Measurements from ENCODE around the gene KRT81. TPM values are rescaled to one million over a fixed set of nuclear protein-coding genes. Genes with fewer than 3 reads are reported as not detected.
"Not testable (repeated sequence)": the region's sequence is repeated elsewhere in the genome, so short reads cannot be mapped to it uniquely, and the experiment has no call there.

The KRT81 gene
- total and polyA plus RNA-seq, 2 donors (not counting 1 experiment from before 2014, with no cell fraction given) = not detected

GRCh38 chr12:52316701-52317100, 25.4 kb upstream of the KRT81 start:
- no peak for DNase-seq (ENCODE audit: low read depth in 2 of 2)
- H3K9me3 ChIP-seq (ENCODE audit: control insufficient read depth, insufficient read depth, low read depth, low read length) = no peaks in the 10 kb centered on the region
- H3K9ac ChIP-seq (ENCODE audit: insufficient read depth, low read length) = no peak overlapping the region
- no peak overlapping the region for H3K27ac ChIP-seq (ENCODE audit: insufficient read depth, low read length)
- no peak overlapping the region for H3K4me3 ChIP-seq (replicated peaks in 1 of 4; ENCODE audit: control extremely low read depth in 1 of 4, insufficient read depth in 1 of 4, low read depth in 3 of 4, low read length in 4 of 4)
- TF ChIP-seq EZH2 (IDR thresholded peaks at IDR 0.05; ENCODE audit: low read length, missing control alignments) = no peak
- TF ChIP-seq, protein P1, sequence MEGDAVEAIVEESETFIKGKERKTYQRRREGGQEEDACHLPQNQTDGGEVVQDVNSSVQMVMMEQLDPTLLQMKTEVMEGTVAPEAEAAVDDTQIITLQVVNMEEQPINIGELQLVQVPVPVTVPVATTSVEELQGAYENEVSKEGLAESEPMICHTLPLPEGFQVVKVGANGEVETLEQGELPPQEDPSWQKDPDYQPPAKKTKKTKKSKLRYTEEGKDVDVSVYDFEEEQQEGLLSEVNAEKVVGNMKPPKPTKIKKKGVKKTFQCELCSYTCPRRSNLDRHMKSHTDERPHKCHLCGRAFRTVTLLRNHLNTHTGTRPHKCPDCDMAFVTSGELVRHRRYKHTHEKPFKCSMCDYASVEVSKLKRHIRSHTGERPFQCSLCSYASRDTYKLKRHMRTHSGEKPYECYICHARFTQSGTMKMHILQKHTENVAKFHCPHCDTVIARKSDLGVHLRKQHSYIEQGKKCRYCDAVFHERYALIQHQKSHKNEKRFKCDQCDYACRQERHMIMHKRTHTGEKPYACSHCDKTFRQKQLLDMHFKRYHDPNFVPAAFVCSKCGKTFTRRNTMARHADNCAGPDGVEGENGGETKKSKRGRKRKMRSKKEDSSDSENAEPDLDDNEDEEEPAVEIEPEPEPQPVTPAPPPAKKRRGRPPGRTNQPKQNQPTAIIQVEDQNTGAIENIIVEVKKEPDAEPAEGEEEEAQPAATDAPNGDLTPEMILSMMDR (conservative IDR thresholded peaks at IDR 0.05 in 1 of 2, IDR thresholded peaks at IDR 0.05 in 1 of 2; ENCODE audit: low read depth in 1 of 2, low read length in 2 of 2) = no peak
- H3K27me3 ChIP-seq (ENCODE audit: control insufficient read depth, insufficient read depth, low read length) = peaks cover 46% of the 10 kb centered on the region
- H3K36me3 ChIP-seq (ENCODE audit: control insufficient read depth, insufficient read depth, low read length) = no peaks in the 10 kb centered on the region
- H3K79me2 ChIP-seq (ENCODE audit: control insufficient read depth, insufficient read depth, low read length) = no peaks in the 10 kb centered on the region
- H2AFZ ChIP-seq (ENCODE audit: low read length) = no peak overlapping the region
- H3K4me2 ChIP-seq (ENCODE audit: extremely low read depth, insufficient read depth, low read length) = no peak overlapping the region
- no peaks in the 10 kb centered on the region for H3K4me1 ChIP-seq (ENCODE audit: control insufficient read depth, extremely low read depth, insufficient read depth, low read length)
- no peaks in the 10 kb centered on the region for H4K20me1 ChIP-seq (ENCODE audit: control insufficient read depth, extremely low read depth, insufficient read depth, low read length)

- H3K9ac ChIP-seq (ENCODE audit: insufficient read depth, low read length) = no peak overlapping the region
- no peaks in the 10 kb centered on the region for H3K4me1 ChIP-seq (ENCODE audit: control insufficient read depth, extremely low read depth, insufficient read depth, low read length)
- H3K27me3 ChIP-seq (ENCODE audit: control insufficient read depth, insufficient read depth, low read length) = peaks cover 42% of the 10 kb centered on the region
- H4K20me1 ChIP-seq (ENCODE audit: control insufficient read depth, extremely low read depth, insufficient read depth, low read length) = no peaks in the 10 kb centered on the region
- H3K36me3 ChIP-seq (ENCODE audit: control insufficient read depth, insufficient read depth, low read length) = no peaks in the 10 kb centered on the region
- no peak for TF ChIP-seq EZH2 (IDR thresholded peaks at IDR 0.05; ENCODE audit: low read length, missing control alignments)
- TF ChIP-seq, protein P1 (conservative IDR thresholded peaks at IDR 0.05 in 1 of 2, IDR thresholded peaks at IDR 0.05 in 1 of 2; ENCODE audit: low read depth in 1 of 2, low read length in 2 of 2) = no peak
- no peaks in the 10 kb centered on the region for H3K79me2 ChIP-seq (ENCODE audit: control insufficient read depth, insufficient read depth, low read length)
- no peak overlapping the region for H3K4me3 ChIP-seq (replicated peaks in 1 of 4; ENCODE audit: control extremely low read depth in 1 of 4, insufficient read depth in 1 of 4, low read depth in 3 of 4, low read length in 4 of 4)
- H3K27ac ChIP-seq (ENCODE audit: insufficient read depth, low read length) = no peak overlapping the region
- no peak overlapping the region for H2AFZ ChIP-seq (ENCODE audit: low read length)
- DNase-seq (ENCODE audit: low read depth in 2 of 2) = no peak
- H3K9me3 ChIP-seq (ENCODE audit: control insufficient read depth, insufficient read depth, low read depth, low read length) = no peaks in the 10 kb centered on the region
- H3K4me2 ChIP-seq (ENCODE audit: extremely low read depth, insufficient read depth, low read length) = no peak overlapping the region
Observed at GRCh38 chr12:52316290-52316689, 25.0 kb upstream of the KRT81 start.

DNA sequence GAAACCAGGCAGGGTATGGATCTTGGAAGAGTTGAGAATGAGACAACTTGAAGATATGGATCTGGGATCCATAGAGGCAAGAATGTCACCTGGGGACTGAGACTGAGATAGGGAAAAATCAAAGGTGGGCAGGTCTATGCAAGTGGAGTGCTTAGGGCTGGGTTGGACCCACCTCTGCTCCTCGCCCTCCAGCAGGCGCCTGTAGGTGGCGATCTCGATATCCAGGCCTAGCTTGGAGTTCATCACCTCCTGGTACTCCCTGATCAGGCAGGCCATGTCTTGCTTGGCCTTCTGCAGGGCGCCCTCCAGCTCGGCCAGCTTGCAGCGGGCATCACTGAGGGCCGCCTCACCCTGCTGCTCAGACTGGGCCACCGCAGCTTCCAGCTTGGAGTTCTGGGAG, 24.4 kb upstream of the KRT81 start:
- not testable (repeated sequence) for DNase-seq (ENCODE audit: low read depth in 2 of 2); H2AFZ ChIP-seq (ENCODE audit: low read length); H3K4me1 ChIP-seq (ENCODE audit: control insufficient read depth, extremely low read depth, insufficient read depth, low read length); H4K20me1 ChIP-seq (ENCODE audit: control insufficient read depth, extremely low read depth, insufficient read depth, low read length); H3K4me3 ChIP-seq (replicated peaks in 1 of 4; ENCODE audit: control extremely low read depth in 1 of 4, insufficient read depth in 1 of 4, low read depth in 3 of 4, low read length in 4 of 4); H3K36me3 ChIP-seq (ENCODE audit: control insufficient read depth, insufficient read depth, low read length); H3K4me2 ChIP-seq (ENCODE audit: extremely low read depth, insufficient read depth, low read length); H3K27ac ChIP-seq (ENCODE audit: insufficient read depth, low read length); H3K79me2 ChIP-seq (ENCODE audit: control insufficient read depth, insufficient read depth, low read length); H3K9me3 ChIP-seq (ENCODE audit: control insufficient read depth, insufficient read depth, low read depth, low read length); H3K9ac ChIP-seq (ENCODE audit: insufficient read depth, low read length)
- peaks cover 39% of the 10 kb centered on the region for H3K27me3 ChIP-seq (ENCODE audit: control insufficient read depth, insufficient read depth, low read length)
- TF ChIP-seq, protein P1 (conservative IDR thresholded peaks at IDR 0.05 in 1 of 2, IDR thresholded peaks at IDR 0.05 in 1 of 2; ENCODE audit: low read depth in 1 of 2, low read length in 2 of 2) = peak in 1 of 2 donors; percentile 30
